Activated T-cell treated with anti-CD3 and anti-CD28 coated beads for 24 hours (primary cell): ENCODE data around the gene COL2A1.

ENCODE experiments used
- DNase-seq: peaks from one replicate; pipeline ENCODE4 v3.0.0-alpha.2; 2020; ENCODE audit warnings: low read depth

Gene COL2A1

GRCh38 chr12:48004053-48004941 is at the start of gene COL2A1:
Gene COL2A1 (minus strand): TSS chr12:48004476. CDS start chr12:48004321, 155 bp downstream.
- no peak for DNase-seq

GRCh38 chr12:48053883-48054282 is 49.6 kb upstream of the COL2A1 start:
- DNase-seq: no peak

- DNase-seq: no peak
These were observed 48.8 kb upstream of the COL2A1 start for GRCh38 chr12:48053122-48053521.

GRCh38 chr12:48051681-48052080 is 47.4 kb upstream of the COL2A1 start:
- DNase-seq: no peak

- no peak for DNase-seq
These were observed 45.9 kb upstream of the COL2A1 start for GRCh38 chr12:48050174-48050573.

GRCh38 chr12:48045965-48046518 is 41.8 kb upstream of the COL2A1 start:
- DNase-seq: no peak

GRCh38 chr12:48045061-48045846 is 41.0 kb upstream of the COL2A1 start:
- no peak for DNase-seq

- DNase-seq: no peak
These were observed 40.1 kb upstream of the COL2A1 start for GRCh38 chr12:48044396-48044795.

- DNase-seq: no peak
These were observed 39.5 kb upstream of the COL2A1 start for GRCh38 chr12:48043771-48044170.

- no peak for DNase-seq
These were observed 37.5 kb upstream of the COL2A1 start for GRCh38 chr12:48041591-48042423.

- DNase-seq: no peak
These were observed 36.1 kb upstream of the COL2A1 start for GRCh38 chr12:48040354-48040753.

- no peak for DNase-seq
These were observed 34.9 kb upstream of the COL2A1 start for GRCh38 chr12:48039151-48039550.

GRCh38 chr12:48038085-48038484 is 33.8 kb upstream of the COL2A1 start:
- DNase-seq: no peak

GRCh38 chr12:48037267-48037915 is 33.1 kb upstream of the COL2A1 start:
- DNase-seq: no peak

- no peak for DNase-seq
These were observed 32.5 kb upstream of the COL2A1 start for GRCh38 chr12:48036818-48037217.

- DNase-seq: no peak
These were observed 30.8 kb upstream of the COL2A1 start for GRCh38 chr12:48034835-48035805.

- DNase-seq: no peak
These were observed 29.2 kb upstream of the COL2A1 start for GRCh38 chr12:48033451-48033850.

- no peak for DNase-seq
These were observed 28.3 kb upstream of the COL2A1 start for GRCh38 chr12:48032597-48032996.

- DNase-seq: no peak
These were observed 27.1 kb upstream of the COL2A1 start for GRCh38 chr12:48031135-48031960.
